B cell (primary cell): ENCODE data around the gene SLC17A1.

Experiments
- EZH2 ChIP-seq: IDR thresholded peaks from 2 replicates; pipeline ENCODE4 v1.6.1; 2012; ENCODE audit warnings: borderline replicate concordance, low read depth, mild to moderate bottlenecking, moderate library complexity, low read length; ENCODE audit not compliant: insufficient read depth, poor library complexity, severe bottlenecking
- TF ChIP-seq, protein P1 (sequence below): fragments of 200-600 bp; IDR thresholded peaks from one replicate; pipeline ENCODE4 v1.8.0; 2022; ENCODE audit warnings: antibody characterized with exemption, mild to moderate bottlenecking

DNA sequence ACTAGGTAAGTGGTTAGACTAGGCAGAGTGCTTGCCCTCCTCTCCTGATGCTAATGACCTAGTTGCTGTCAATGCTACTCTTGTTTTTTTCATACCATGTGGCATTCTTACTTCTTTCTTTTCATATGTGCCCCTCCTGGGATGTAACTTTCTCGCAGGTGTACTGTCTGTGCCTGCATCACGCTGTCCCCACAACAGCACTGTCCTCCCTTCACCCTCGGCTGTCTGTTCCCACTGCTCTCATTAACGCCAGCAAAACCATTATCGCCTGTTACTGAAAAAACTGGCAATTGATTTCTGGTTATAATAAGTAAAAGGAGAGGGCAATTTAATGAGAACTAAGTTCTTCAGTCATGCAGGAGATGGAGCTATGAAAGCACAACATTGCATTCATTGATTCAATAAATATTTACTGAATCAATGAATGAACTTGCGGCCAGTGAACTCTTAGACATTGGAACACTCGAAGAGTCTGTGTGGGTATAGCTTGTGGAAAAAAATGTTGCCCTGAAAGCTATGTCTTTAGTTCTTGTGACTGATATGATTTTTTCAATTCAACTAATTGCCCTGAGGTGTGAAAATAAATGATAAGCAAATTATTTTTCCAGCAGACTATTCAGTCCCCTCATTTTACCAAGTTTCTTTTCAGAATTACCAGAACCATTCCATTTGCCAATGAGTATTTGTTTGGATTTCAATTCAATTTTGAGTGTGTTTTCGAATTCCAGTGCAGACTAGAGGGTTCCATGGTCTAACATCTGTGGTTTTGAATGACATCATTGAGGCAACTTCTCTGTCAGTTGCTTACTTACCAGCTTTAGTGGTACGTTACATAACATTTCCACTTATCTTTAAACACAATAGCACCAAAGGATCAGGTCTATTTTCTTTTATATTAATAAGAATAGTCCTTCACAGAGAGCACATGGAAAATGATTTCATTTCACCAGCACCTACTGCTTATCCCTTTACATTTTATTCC is 75.2 kb downstream of the SLC17A1 start:
- no peak for TF ChIP-seq EZH2
- TF ChIP-seq, protein P1, sequence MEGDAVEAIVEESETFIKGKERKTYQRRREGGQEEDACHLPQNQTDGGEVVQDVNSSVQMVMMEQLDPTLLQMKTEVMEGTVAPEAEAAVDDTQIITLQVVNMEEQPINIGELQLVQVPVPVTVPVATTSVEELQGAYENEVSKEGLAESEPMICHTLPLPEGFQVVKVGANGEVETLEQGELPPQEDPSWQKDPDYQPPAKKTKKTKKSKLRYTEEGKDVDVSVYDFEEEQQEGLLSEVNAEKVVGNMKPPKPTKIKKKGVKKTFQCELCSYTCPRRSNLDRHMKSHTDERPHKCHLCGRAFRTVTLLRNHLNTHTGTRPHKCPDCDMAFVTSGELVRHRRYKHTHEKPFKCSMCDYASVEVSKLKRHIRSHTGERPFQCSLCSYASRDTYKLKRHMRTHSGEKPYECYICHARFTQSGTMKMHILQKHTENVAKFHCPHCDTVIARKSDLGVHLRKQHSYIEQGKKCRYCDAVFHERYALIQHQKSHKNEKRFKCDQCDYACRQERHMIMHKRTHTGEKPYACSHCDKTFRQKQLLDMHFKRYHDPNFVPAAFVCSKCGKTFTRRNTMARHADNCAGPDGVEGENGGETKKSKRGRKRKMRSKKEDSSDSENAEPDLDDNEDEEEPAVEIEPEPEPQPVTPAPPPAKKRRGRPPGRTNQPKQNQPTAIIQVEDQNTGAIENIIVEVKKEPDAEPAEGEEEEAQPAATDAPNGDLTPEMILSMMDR: no peak
